BJ (cell line): ENCODE measurements around the gene VMAC. TPM values are rescaled to one million over a fixed set of nuclear protein-coding genes. Genes with fewer than 3 reads are reported as not detected.
"Not testable (repeated sequence)": the region's sequence is repeated elsewhere in the genome, so short reads cannot be mapped to it uniquely, and the experiment has no call there.

Source experiments
- CTCF ChIA-PET: fragments of 350-600 bp; formaldehyde crosslinking; extraction: SDS; loops from one replicate; lab custom pipeline; 2021; ENCODE audit warnings: antibody characterized with exemption, inconsistent platforms; lab: Yijun Ruan, JAX
- POLR2A ChIA-PET: fragments of 300-600 bp; sonication (Branson Sonifier 250); formaldehyde crosslinking; extraction: SDS; loops from one replicate; lab custom pipeline; 2021; ENCODE audit warnings: antibody characterized with exemption; lab: Charles Lee
- DNase-seq: peaks from one replicate; pipeline ENCODE4 v3.0.0-alpha.2; 2011; ENCODE audit warnings: low read depth
- H3K27me3 ChIP-seq: 2 replicates; pipeline ENCODE4 v1.6.0; 2011; ENCODE audit warnings: low read length; ENCODE audit not compliant: control insufficient read depth, insufficient read depth
- H3K36me3 ChIP-seq: 2 replicates; pipeline ENCODE4 v1.5.1; 2011; ENCODE audit warnings: low read length; ENCODE audit not compliant: control insufficient read depth, insufficient read depth
- H3K4me3 ChIP-seq: 2 replicates; pipeline ENCODE4 v1.5.1; 2011; ENCODE audit warnings: low read depth, mild to moderate bottlenecking, control low read depth, low read length
- polyA plus RNA-seq: library from polyadenylated mRNA; depleted of rRNA; stranded (reverse); fragments of >200 nt; gene quantifications from 2 replicates; pipeline ENCODE4 v1.2.3, GENCODE V29; 2011
- TF ChIP-seq, protein P1 (sequence below): IDR thresholded peaks from 2 replicates; pipeline ENCODE4 v1.5.1; 2011; ENCODE audit warnings: low read depth, mild to moderate bottlenecking, control low read depth, inconsistent platforms, low read length, moderate library complexity; ENCODE audit not compliant: insufficient read depth

Gene VMAC
- polyA plus RNA-seq, 1 experiment, result 4.2 TPM

DNA sequence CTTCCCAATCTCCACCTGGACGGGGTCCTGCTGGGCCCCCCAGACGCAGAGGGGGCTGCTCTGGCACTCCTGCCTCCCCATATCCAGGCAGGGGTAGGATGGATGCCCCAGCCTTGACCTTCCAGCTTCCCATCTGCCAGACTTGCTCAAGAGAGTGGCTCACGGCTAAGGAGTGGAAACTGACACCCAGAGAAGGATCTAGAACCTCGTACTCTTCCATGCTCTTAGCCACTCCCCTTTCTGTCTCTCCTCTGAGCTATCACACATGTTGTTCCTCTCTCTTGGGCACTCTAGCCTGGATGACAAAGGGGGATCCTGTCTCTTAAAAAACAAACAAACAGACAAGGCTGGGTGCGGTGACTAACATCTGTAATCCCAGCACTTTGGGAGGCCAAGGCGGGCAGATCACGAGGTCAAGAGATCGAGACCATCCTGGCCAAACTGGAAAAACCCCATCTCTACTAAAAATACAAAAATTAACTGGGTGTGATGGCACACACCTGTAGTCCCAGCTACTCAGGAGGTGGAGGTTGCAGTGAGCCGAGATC is 22.2 kb upstream of the VMAC start:
- DNase-seq, result no peak

DNA sequence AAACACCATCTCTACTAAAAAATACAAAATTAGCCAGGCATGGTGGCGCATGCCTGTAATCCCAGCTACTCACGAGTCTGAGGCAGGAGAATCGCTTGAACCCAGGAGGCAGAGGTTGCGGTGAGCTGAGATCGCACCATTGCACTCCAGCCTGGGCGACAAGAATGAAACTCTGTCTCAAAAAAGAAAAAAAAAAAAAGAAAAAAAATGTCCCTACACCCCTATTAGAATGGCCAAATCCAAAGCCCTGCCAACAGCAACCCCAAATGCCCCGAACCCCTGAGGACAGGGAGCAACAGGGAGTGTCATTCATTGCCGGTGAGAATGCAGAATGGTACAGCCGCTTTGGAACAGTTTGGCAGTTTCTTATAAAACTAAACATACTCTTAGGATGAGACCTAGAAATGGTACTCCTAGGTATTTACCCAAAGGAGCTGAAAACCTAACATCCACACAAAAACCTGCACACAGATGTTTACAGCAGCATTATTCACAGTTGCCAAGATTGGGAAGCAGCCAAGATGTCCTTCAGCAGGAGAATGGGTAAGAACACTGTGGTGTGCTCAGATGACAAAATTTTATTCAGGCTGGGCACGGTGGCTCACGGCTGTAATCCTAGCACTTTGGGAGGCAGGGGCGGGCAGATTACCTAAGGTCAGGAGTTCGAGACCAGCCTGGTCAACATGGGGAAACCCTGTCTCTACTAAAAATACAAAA is 21.4 kb upstream of the VMAC start:
- H3K27me3 ChIP-seq, DNase-seq, H3K36me3 ChIP-seq, H3K4me3 ChIP-seq, POLR2A ChIA-PET: not testable (repeated sequence)
- CTCF ChIA-PET, result interaction anchor here (1.1 to 4.3 kb wide), 5 partner anchors 9 to 79 kb away, joined by 3 to 23 read pairs (median 4); no protein-coding TSS in a partner anchor

More for the DNA sequence above, 22.2 kb upstream of the VMAC start:
- TF ChIP-seq, protein P1, sequence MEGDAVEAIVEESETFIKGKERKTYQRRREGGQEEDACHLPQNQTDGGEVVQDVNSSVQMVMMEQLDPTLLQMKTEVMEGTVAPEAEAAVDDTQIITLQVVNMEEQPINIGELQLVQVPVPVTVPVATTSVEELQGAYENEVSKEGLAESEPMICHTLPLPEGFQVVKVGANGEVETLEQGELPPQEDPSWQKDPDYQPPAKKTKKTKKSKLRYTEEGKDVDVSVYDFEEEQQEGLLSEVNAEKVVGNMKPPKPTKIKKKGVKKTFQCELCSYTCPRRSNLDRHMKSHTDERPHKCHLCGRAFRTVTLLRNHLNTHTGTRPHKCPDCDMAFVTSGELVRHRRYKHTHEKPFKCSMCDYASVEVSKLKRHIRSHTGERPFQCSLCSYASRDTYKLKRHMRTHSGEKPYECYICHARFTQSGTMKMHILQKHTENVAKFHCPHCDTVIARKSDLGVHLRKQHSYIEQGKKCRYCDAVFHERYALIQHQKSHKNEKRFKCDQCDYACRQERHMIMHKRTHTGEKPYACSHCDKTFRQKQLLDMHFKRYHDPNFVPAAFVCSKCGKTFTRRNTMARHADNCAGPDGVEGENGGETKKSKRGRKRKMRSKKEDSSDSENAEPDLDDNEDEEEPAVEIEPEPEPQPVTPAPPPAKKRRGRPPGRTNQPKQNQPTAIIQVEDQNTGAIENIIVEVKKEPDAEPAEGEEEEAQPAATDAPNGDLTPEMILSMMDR, result no peak
- H3K36me3 ChIP-seq, result no peaks in the 10 kb centered on the region
- H3K4me3 ChIP-seq, result no peak overlapping the region
- POLR2A ChIA-PET, result no interaction called here
- CTCF ChIA-PET, result interaction anchor here (0.9 to 4.3 kb wide), 2 partner anchors 11 to 78 kb away, joined by 3 to 23 read pairs; no protein-coding TSS in a partner anchor
- peaks cover 5% of the 10 kb centered on the region for H3K27me3 ChIP-seq

DNA sequence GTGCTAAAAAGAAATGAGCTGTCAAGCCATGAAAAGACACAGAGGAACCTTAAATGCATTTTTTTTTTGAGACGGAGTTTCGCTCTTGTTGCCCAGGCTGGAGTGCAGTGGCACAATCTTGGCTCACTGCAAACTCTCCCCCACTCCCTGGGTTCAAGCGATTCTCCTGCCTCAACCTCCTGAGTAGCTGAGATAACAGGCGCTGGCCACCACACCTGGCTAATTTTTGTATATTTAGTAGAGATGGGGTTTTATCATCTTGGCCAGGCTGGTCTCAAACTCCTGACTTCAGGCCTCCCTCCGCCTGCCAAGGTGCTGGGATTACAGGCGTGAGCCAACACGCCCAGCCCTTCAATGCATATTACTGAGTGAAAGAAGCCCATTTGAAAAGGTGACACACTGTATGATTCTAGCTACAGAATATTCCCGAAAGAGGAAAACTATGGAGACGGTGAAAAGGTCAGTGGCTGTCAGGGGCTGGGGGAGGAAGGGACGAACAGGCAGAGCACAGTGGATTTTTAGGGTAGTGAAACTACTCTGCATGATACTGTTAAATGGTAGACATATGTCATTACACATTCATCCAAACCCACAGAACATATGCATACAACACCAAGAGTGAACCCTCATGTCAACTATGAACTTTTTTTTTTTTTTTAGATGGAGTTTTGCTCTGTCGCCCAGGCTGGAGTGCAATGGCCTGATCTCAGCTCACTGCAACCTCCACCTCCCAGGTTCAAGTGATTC is 20.4 kb upstream of the VMAC start:
- H3K27me3 ChIP-seq, H3K4me3 ChIP-seq, H3K36me3 ChIP-seq, POLR2A ChIA-PET, DNase-seq: not testable (repeated sequence)
- CTCF ChIA-PET, result interaction anchor here (0.6 to 1.5 kb wide), 6 partner anchors 8 to 80 kb away, joined by 3 to 8 read pairs (median 4); partner anchors contain the start of gene FUT3

DNA sequence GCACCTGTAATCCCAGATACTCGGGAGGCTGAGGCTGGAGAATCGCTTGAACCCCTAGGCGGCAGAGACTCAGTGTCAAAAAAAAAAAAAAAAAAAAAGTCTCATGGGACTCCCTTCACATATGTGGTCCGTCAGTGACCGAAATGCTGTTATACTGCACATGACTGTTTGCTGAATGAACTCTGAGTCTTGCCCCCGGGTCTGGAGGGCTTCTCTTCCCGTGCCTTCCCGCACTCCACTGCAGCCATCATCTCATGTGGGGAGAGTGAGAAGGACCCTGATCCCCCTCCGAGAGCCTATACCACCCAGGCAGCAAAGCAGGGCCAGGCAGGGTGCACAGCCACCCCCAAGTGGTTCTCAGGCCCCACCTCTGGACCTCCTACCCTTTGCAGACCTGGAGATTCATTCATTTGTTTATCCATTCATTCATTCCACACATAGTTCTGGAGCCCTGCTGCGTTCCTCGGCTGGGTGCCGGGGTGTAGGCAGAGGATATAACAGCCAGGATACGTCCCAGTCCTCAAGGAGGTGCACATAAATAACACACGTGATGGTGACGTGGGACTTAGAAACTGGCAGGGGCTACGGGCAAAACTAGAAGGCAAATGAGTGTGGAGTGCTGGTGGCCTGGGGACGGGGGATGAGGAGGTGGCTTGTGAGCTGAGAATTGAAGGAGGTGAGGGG is 15.2 kb upstream of the VMAC start:
- no peak for DNase-seq
- Histone ChIP-seq H3K4me3 (no peak overlapping the region), H3K36me3 (no peaks in the 10 kb centered on the region), H3K27me3 (0 out of 2 replicates have a peak, but pooled peaks cover 1% of the 10 kb centered on the region)
- TF ChIP-seq, protein P1, result no peak
- CTCF ChIA-PET, result interaction anchor here (1.0 to 5.0 kb wide), 3 partner anchors 13 to 94 kb away, joined by 3 to 80 read pairs (median 4); partner anchors contain the start of gene NRTN
- POLR2A ChIA-PET, result interaction anchor here (0.7 kb wide), 1 partner anchor 62 kb away, joined by 3 read pairs; no protein-coding TSS in a partner anchor

DNA sequence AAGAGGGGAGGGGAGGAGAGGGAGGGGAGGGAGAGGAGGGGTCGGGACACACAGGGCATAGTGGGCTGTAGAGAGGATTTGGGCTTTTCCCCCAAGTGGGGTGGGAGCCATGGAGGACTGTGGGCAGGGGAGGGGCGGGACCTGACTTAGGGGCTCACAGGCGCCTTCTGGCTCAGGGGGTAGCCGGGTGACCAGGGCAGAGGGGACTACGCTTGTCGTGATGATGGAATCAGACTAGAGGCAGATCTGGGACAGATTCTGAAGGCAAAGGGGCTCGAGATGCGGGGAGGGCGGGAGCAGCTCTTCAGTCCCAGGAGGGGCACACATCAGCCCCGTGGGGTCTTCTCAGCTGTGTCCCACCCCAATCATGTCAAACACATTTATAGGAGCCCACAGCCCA is 14.6 kb upstream of the VMAC start:
- peaks cover 4% of the 10 kb centered on the region for H3K36me3 ChIP-seq
- TF ChIP-seq, protein P1, result no peak
- no peak for DNase-seq
- ChIA-PET POLR2A (no interaction called here), CTCF (interaction anchor here (1.0 to 5.0 kb wide), 4 partner anchors 13 to 95 kb away, joined by 3 to 80 read pairs (median 12); partner anchors contain the start of genes NDUFA11, NRTN and VMAC)
- no peak overlapping the region for H3K4me3 ChIP-seq
- H3K27me3 ChIP-seq, result 0 out of 2 replicates have a peak, but pooled peaks cover 1% of the 10 kb centered on the region
